Pancreas (tissue), 10 donors: ENCODE measurements around the gene CTSA. TPM values are rescaled to one million over a fixed set of nuclear protein-coding genes. Genes with fewer than 3 reads are reported as not detected.

Experiments used
- ATAC-seq, 4 donors: fragments of 200-7000 bp; cut with Tn5 transposase; one replicate each; pipeline versions ENCODE4 v1.8.0 to v1.9.1; 2020; ENCODE audit warnings: mild to moderate bottlenecking in 4 of 4, moderate library complexity in 4 of 4
- DNase-seq, 6 donors: peaks; one replicate each; pipeline ENCODE4 v3.0.0-alpha.2; 2020
- FAIRE-seq: peaks from 2 replicates; lab custom pipeline; 2012; peaks lifted over from hg19 to GRCh38; lab: Jason Lieb, UNC
- H3K27ac ChIP-seq, 4 donors: fragments of 200-600 bp; sonication (generic); 1 replicate in 3 of 4; 2 replicates in 1 of 4; pipeline versions ENCODE4 v1.5.0 to v1.8.0; 2020
- H3K27me3 ChIP-seq, 4 donors: fragments of 200-600 bp; one replicate each; pipeline ENCODE4 v1.8.0; 2021
- H3K36me3 ChIP-seq, 3 donors: fragments of 200-600 bp; sonication (generic) in 1 of 3; one replicate each; pipeline versions ENCODE4 v1.5.0 to v1.8.0; 2020 to 2021
- H3K4me1 ChIP-seq, 3 donors: fragments of 200-600 bp; one replicate each; pipeline ENCODE4 v1.8.0; 2021
- H3K4me3 ChIP-seq, 4 donors: fragments of 200-600 bp; sonication (generic) in 2 of 4; one replicate each; pipeline versions ENCODE4 v1.5.0 to v1.8.0; 2020 to 2021
- H3K9me3 ChIP-seq, 4 donors: fragments of 200-600 bp; one replicate each; pipeline ENCODE4 v1.8.0; 2021
- CTCF ChIP-seq, 4 donors: fragments of 200-600 bp; sonication (generic) in 3 of 4; IDR thresholded peaks; one replicate each; pipeline versions ENCODE4 v1.5.0 to v1.8.0; 2021; ENCODE audit warnings: antibody characterized with exemption in 4 of 4
- WGBS, 2 donors: extraction: QIAGEN DNeasy Blood & Tissue Kit; methylation state at CpG; one replicate each; pipeline ENCODE4 v1.1.7; 2013; 5-methylcytosine and 5-hydroxymethylcytosine counted together
- intact Hi-C, 3 donors: fragments of 100-400 bp; cut with DNase I; formaldehyde crosslinking; loops; one replicate each; pipeline versions ENCODE4 v1.11.1 to v1.14.2; 2022
- polyA plus RNA-seq, 2 donors: library from polyadenylated mRNA; stranded (reverse); fragments of 200-250 nt; gene quantifications; one replicate each; pipeline ENCODE4 v1.2.3, GENCODE V29; 2013
- total RNA-seq, 6 donors: library from RNA; stranded (reverse); fragmentation: NEBNext Ultra II Directional in 4 of 6; extraction: Animal tissue kit (Norgen Biotek cat#: 25700) in 4 of 6; gene quantifications; one replicate each; pipeline versions ENCODE4 v1.2.1 to v1.2.4, GENCODE V29; 2021 to 2023
- donor health status: healthy with polysubstance abuse.
- donor health status: DM: no; HTN: no; CAD: no; lungs with moderate emphysema.
- donor health status: DM: no; HTN: no; CAD: no.
- donor health status: control.
- donor health status: control.
- donor health status: Bipolar disorder and iron deficiency.
- donor health status: DM: yes; HTN: yes; CAD: no.
- donor health status: DM: no; HTN: no; CAD: no.
- donor health status: DM: no; HTN: no; CAD: no.
- donor health status: DM: yes; HTN: yes; CAD: no.

The CTSA gene
- total and polyA plus RNA-seq, 8 donors = 27.6 to 103 (median 55.9) TPM

GRCh38 chr20:45934586-45935415 lies 43.7 kb downstream of the CTSA start, which contains the start of gene PCIF1:
Gene PCIF1 (plus strand): TSS chr20:45934683. CDS start chr20:45939000, 4,317 bp downstream.
- intact Hi-C loops = no loop called here
- no peak for TF ChIP-seq CTCF (IDR thresholded peaks at IDR 0.05)
- FAIRE-seq (no peak), DNase-seq (peak; percentile 96 to 100 (median 98)), ATAC-seq (peak; percentile 87 to 93 (median 88))
- no peaks in the 10 kb centered on the region for H3K27me3 ChIP-seq
- H3K9me3 ChIP-seq = no peaks in the 10 kb centered on the region
- peak within 1 kb of the TSS; percentile 99 to 100 (median 100) for H3K27ac ChIP-seq
- peaks cover 0 to 10% (median 0%) of the 10 kb centered on the region in 3 donors for H3K4me1 ChIP-seq
- H3K4me3 ChIP-seq = peak within 1 kb of the TSS; percentile 81 to 100 (median 94)
- 0 to 1% methylated on average over 70 to 102 of the region's 102 CpGs for WGBS, 2 donors
- peaks cover 4 to 26% (median 21%) of the 10 kb centered on the region in 3 donors for H3K36me3 ChIP-seq

GRCh38 chr20:45935416-45936046 lies 44.4 kb downstream of the CTSA start:
- Histone ChIP-seq H3K4me3 (peak overlapping the region; percentile 44 to 100 (median 86)), H3K36me3 (peaks cover 11 to 33% (median 28%) of the 10 kb centered on the region in 3 donors), H3K27ac (peak overlapping the region; percentile 99 to 100 (median 100)), H3K4me1 (peaks cover 0 to 10% (median 0%) of the 10 kb centered on the region in 3 donors), H3K9me3 (no peaks in the 10 kb centered on the region), H3K27me3 (no peaks in the 10 kb centered on the region)
- intact Hi-C loops = no loop called here
- WGBS, 2 donors = 9 to 10% methylated on average over 21 of the region's 21 CpGs
- DNase-seq (peak in 1 of 6 donors; percentile 0), FAIRE-seq (no peak), ATAC-seq (peak in 3 of 4 donors; percentile 12 to 19 (median 17))
- TF ChIP-seq CTCF (IDR thresholded peaks at IDR 0.05) = no peak

GRCh38 chr20:45937765-45938164 lies 46.6 kb downstream of the CTSA start:
- Histone ChIP-seq H3K9me3 (no peaks in the 10 kb centered on the region), H3K27me3 (no peaks in the 10 kb centered on the region), H3K4me1 (peaks cover 0 to 10% (median 0%) of the 10 kb centered on the region in 3 donors), H3K27ac (no peak overlapping the region), H3K36me3 (peaks cover 11 to 44% (median 44%) of the 10 kb centered on the region in 3 donors), H3K4me3 (no peak overlapping the region)
- peak in 1 of 6 donors; percentile 9 for DNase-seq
- ATAC-seq = no peak
- intact Hi-C loops = no loop called here
- no peak for TF ChIP-seq CTCF (IDR thresholded peaks at IDR 0.05)
- no peak for FAIRE-seq
- 70 to 74% methylated on average over 2 of the region's 2 CpGs for WGBS, 2 donors

- H3K4me3 ChIP-seq = no peak overlapping the region
- no peak for TF ChIP-seq CTCF (IDR thresholded peaks at IDR 0.05)
- intact Hi-C loops = no loop called here
- DNase-seq = peak in 1 of 6 donors; percentile 45
- H3K9me3 ChIP-seq = no peaks in the 10 kb centered on the region
- no peak for ATAC-seq
- peaks cover 0 to 4% (median under 1%) of the 10 kb centered on the region in 3 donors for H3K4me1 ChIP-seq
- peaks cover 14 to 55% (median 54%) of the 10 kb centered on the region in 3 donors for H3K36me3 ChIP-seq
- no peak overlapping the region for H3K27ac ChIP-seq
- WGBS, 2 donors = 90 to 93% methylated on average over 13 of the region's 13 CpGs
- no peaks in the 10 kb centered on the region for H3K27me3 ChIP-seq
- no peak for FAIRE-seq
These were observed 47.7 kb downstream of the CTSA start for GRCh38 chr20:45938727-45939438.
